Bone marrow (tissue), 2 donors: ENCODE measurements around the gene RIPOR1.
"Not testable (repeated sequence)": the region's sequence is repeated elsewhere in the genome, so short reads cannot be mapped to it uniquely, and the experiment has no call there.

Experiments
- DNase-seq, 2 donors: peaks; one replicate each; lab custom pipeline; 2025; lab: John Stamatoyannopoulos, UW

RIPOR1 gene

GRCh38 chr16:67516296-67517154 is 12.1 kb upstream of the RIPOR1 start:
- DNase-seq, result no peak

GRCh38 chr16:67517155-67517445 is 11.5 kb upstream of the RIPOR1 start:
- peak in 1 of 2 donors; percentile 35 for DNase-seq

GRCh38 chr16:67517661-67518423 is 10.8 kb upstream of the RIPOR1 start:
- no peak for DNase-seq

GRCh38 chr16:67518676-67519075 is 10.0 kb upstream of the RIPOR1 start:
- DNase-seq, result no peak

GRCh38 chr16:67519242-67519641 is 9.4 kb upstream of the RIPOR1 start:
- DNase-seq, result no peak

- peak; percentile 93 to 96 for DNase-seq
Observed at GRCh38 chr16:67521095-67521804, 7.4 kb upstream of the RIPOR1 start.

GRCh38 chr16:67525176-67525860 is 3.3 kb upstream of the RIPOR1 start:
- peak in 1 of 2 donors; percentile 61 for DNase-seq

GRCh38 chr16:67526149-67526791 is 2.4 kb upstream of the RIPOR1 start:
- no peak for DNase-seq

GRCh38 chr16:67528870-67529581 is 397 bp downstream of the RIPOR1 start:
- DNase-seq, result no peak

GRCh38 chr16:67529582-67530012 is 968 bp downstream of the RIPOR1 start:
- DNase-seq, result no peak

- peak in 1 of 2 donors; percentile 38 for DNase-seq
Observed at GRCh38 chr16:67530013-67530939, 1.6 kb downstream of the RIPOR1 start.

GRCh38 chr16:67531247-67531646 is 2.6 kb downstream of the RIPOR1 start:
- DNase-seq, result peak; percentile 24 to 60

GRCh38 chr16:67533024-67533560 is 4.5 kb downstream of the RIPOR1 start:
- no peak for DNase-seq

- not testable (repeated sequence) for DNase-seq
Observed at GRCh38 chr16:67533987-67534386, 5.4 kb downstream of the RIPOR1 start.

GRCh38 chr16:67534431-67534830 is 5.8 kb downstream of the RIPOR1 start:
- no peak for DNase-seq

GRCh38 chr16:67535201-67535600 is 6.6 kb downstream of the RIPOR1 start:
- no peak for DNase-seq

- peak in 1 of 2 donors; percentile 42 for DNase-seq
Observed at GRCh38 chr16:67537270-67537635, 8.6 kb downstream of the RIPOR1 start.

- DNase-seq, result peak in 1 of 2 donors; percentile 42
Observed at GRCh38 chr16:67537636-67538591, 9.3 kb downstream of the RIPOR1 start.
